ENCODE measurements around the gene AKAP8L.

The AKAP8L gene

GRCh38 chr19:15418579-15419412 lies at the start of gene AKAP8L:
TSS of gene AKAP8L (minus strand) at chr19:15418988. CDS start at chr19:15418923, 65 bp downstream.
- Histone ChIP-seq H3K9ac (ENCODE audit: low read length) (peak within 1 kb of the TSS; percentile 90), H3K36me3 (ENCODE audit: control insufficient read depth, low read depth, low read length) (peaks cover 19% of the 10 kb centered on the region), H3K4me3 (ENCODE audit: low read length) (peak within 1 kb of the TSS; percentile 88), H3K4me1 (ENCODE audit: control insufficient read depth, low read depth, low read length) (peaks cover 10% of the 10 kb centered on the region), H3K27me3 (ENCODE audit: control insufficient read depth, insufficient read depth, low read length) (no peaks in the 10 kb centered on the region), H3K27ac (ENCODE audit: low read length) (peak within 1 kb of the TSS; percentile 60), H3K9me3 (ENCODE audit: control insufficient read depth, low read depth, low read length) (no peaks in the 10 kb centered on the region)

- Histone ChIP-seq H3K9me3 (ENCODE audit: control insufficient read depth, low read depth, low read length) (no peaks in the 10 kb centered on the region), H3K4me3 (ENCODE audit: low read length) (no peak overlapping the region), H3K36me3 (ENCODE audit: control insufficient read depth, low read depth, low read length) (no peaks in the 10 kb centered on the region), H3K27ac (ENCODE audit: low read length) (no peak overlapping the region), H3K9ac (ENCODE audit: low read length) (no peak overlapping the region), H3K4me1 (ENCODE audit: control insufficient read depth, low read depth, low read length) (no peaks in the 10 kb centered on the region), H3K27me3 (ENCODE audit: control insufficient read depth, insufficient read depth, low read length) (peaks cover 37% of the 10 kb centered on the region)
Measured at GRCh38 chr19:15467734-15468214, 49.0 kb upstream of the AKAP8L start.

GRCh38 chr19:15466851-15467733 lies 48.3 kb upstream of the AKAP8L start:
- Histone ChIP-seq H3K27me3 (ENCODE audit: control insufficient read depth, insufficient read depth, low read length) (peaks cover 37% of the 10 kb centered on the region), H3K9ac (ENCODE audit: low read length) (no peak overlapping the region), H3K27ac (ENCODE audit: low read length) (no peak overlapping the region)

GRCh38 chr19:15464394-15465385 lies 45.9 kb upstream of the AKAP8L start, which contains the start of gene RASAL3:
TSS of gene RASAL3 (minus strand) at chr19:15464544. CDS start at chr19:15464358, 186 bp downstream.
- no peak within 1 kb of the TSS for H3K9ac ChIP-seq (ENCODE audit: low read length)
- H3K9me3 ChIP-seq (ENCODE audit: control insufficient read depth, low read depth, low read length) = no peaks in the 10 kb centered on the region
- H3K27me3 ChIP-seq (ENCODE audit: control insufficient read depth, insufficient read depth, low read length) = peaks cover 45% of the 10 kb centered on the region
- no peaks in the 10 kb centered on the region for H3K36me3 ChIP-seq (ENCODE audit: control insufficient read depth, low read depth, low read length)
- H3K4me3 ChIP-seq (ENCODE audit: low read length) = no peak within 1 kb of the TSS
- H3K4me1 ChIP-seq (ENCODE audit: control insufficient read depth, low read depth, low read length) = no peaks in the 10 kb centered on the region
- H3K27ac ChIP-seq (ENCODE audit: low read length) = no peak within 1 kb of the TSS

More at GRCh38 chr19:15466851-15467733, 48.3 kb upstream of the AKAP8L start:
- no peaks in the 10 kb centered on the region for H3K4me1 ChIP-seq (ENCODE audit: control insufficient read depth, low read depth, low read length)
- no peaks in the 10 kb centered on the region for H3K36me3 ChIP-seq (ENCODE audit: control insufficient read depth, low read depth, low read length)
- no peak overlapping the region for H3K4me3 ChIP-seq (ENCODE audit: low read length)
- no peaks in the 10 kb centered on the region for H3K9me3 ChIP-seq (ENCODE audit: control insufficient read depth, low read depth, low read length)

- no peak overlapping the region for H3K4me3 ChIP-seq (ENCODE audit: low read length)
- H3K36me3 ChIP-seq (ENCODE audit: control insufficient read depth, low read depth, low read length) = no peaks in the 10 kb centered on the region
- peaks cover 42% of the 10 kb centered on the region for H3K27me3 ChIP-seq (ENCODE audit: control insufficient read depth, insufficient read depth, low read length)
- H3K9ac ChIP-seq (ENCODE audit: low read length) = no peak overlapping the region
- H3K9me3 ChIP-seq (ENCODE audit: control insufficient read depth, low read depth, low read length) = no peaks in the 10 kb centered on the region
- H3K27ac ChIP-seq (ENCODE audit: low read length) = no peak overlapping the region
- H3K4me1 ChIP-seq (ENCODE audit: control insufficient read depth, low read depth, low read length) = no peaks in the 10 kb centered on the region
Measured at GRCh38 chr19:15463861-15464371, 45.1 kb upstream of the AKAP8L start.

GRCh38 chr19:15461694-15462093 lies 42.9 kb upstream of the AKAP8L start:
- H3K36me3 ChIP-seq (ENCODE audit: control insufficient read depth, low read depth, low read length) = no peaks in the 10 kb centered on the region
- no peak overlapping the region for H3K4me3 ChIP-seq (ENCODE audit: low read length)
- no peak overlapping the region for H3K27ac ChIP-seq (ENCODE audit: low read length)
- no peaks in the 10 kb centered on the region for H3K4me1 ChIP-seq (ENCODE audit: control insufficient read depth, low read depth, low read length)
- no peak overlapping the region for H3K9ac ChIP-seq (ENCODE audit: low read length)
- no peaks in the 10 kb centered on the region for H3K9me3 ChIP-seq (ENCODE audit: control insufficient read depth, low read depth, low read length)
- peaks cover 42% of the 10 kb centered on the region for H3K27me3 ChIP-seq (ENCODE audit: control insufficient read depth, insufficient read depth, low read length)

- no peaks in the 10 kb centered on the region for H3K9me3 ChIP-seq (ENCODE audit: control insufficient read depth, low read depth, low read length)
- no peak overlapping the region for H3K4me3 ChIP-seq (ENCODE audit: low read length)
- peaks cover 79% of the 10 kb centered on the region for H3K27me3 ChIP-seq (ENCODE audit: control insufficient read depth, insufficient read depth, low read length)
- H3K27ac ChIP-seq (ENCODE audit: low read length) = no peak overlapping the region
- H3K36me3 ChIP-seq (ENCODE audit: control insufficient read depth, low read depth, low read length) = no peaks in the 10 kb centered on the region
- peaks cover 5% of the 10 kb centered on the region for H3K4me1 ChIP-seq (ENCODE audit: control insufficient read depth, low read depth, low read length)
- H3K9ac ChIP-seq (ENCODE audit: low read length) = no peak overlapping the region
Measured at GRCh38 chr19:15457701-15458484, 39.1 kb upstream of the AKAP8L start.

GRCh38 chr19:15456871-15457700 lies 38.3 kb upstream of the AKAP8L start:
- Histone ChIP-seq H3K4me1 (ENCODE audit: control insufficient read depth, low read depth, low read length) (peaks cover 5% of the 10 kb centered on the region), H3K36me3 (ENCODE audit: control insufficient read depth, low read depth, low read length) (no peaks in the 10 kb centered on the region), H3K4me3 (ENCODE audit: low read length) (peak overlapping the region; percentile 35), H3K27ac (ENCODE audit: low read length) (no peak overlapping the region), H3K9me3 (ENCODE audit: control insufficient read depth, low read depth, low read length) (no peaks in the 10 kb centered on the region), H3K27me3 (ENCODE audit: control insufficient read depth, insufficient read depth, low read length) (peaks cover 82% of the 10 kb centered on the region), H3K9ac (ENCODE audit: low read length) (no peak overlapping the region)

- H3K9me3 ChIP-seq (ENCODE audit: control insufficient read depth, low read depth, low read length) = no peaks in the 10 kb centered on the region
- no peak overlapping the region for H3K9ac ChIP-seq (ENCODE audit: low read length)
- H3K4me1 ChIP-seq (ENCODE audit: control insufficient read depth, low read depth, low read length) = peaks cover 5% of the 10 kb centered on the region
- H3K36me3 ChIP-seq (ENCODE audit: control insufficient read depth, low read depth, low read length) = no peaks in the 10 kb centered on the region
- peaks cover 82% of the 10 kb centered on the region for H3K27me3 ChIP-seq (ENCODE audit: control insufficient read depth, insufficient read depth, low read length)
- H3K27ac ChIP-seq (ENCODE audit: low read length) = no peak overlapping the region
- peak overlapping the region; percentile 30 for H3K4me3 ChIP-seq (ENCODE audit: low read length)
Measured at GRCh38 chr19:15456441-15456840, 37.7 kb upstream of the AKAP8L start.

All from iPS-18a (cell line).